OCI-LY3 (cell line): ENCODE measurements around the gene CSF3R.

Source experiments
- CTCF ChIP-seq: fragments of 200-600, 300-600 bp; sonication (generic); IDR thresholded peaks from 2 replicates; pipeline ENCODE4 v1.5.1; 2014; ENCODE audit warnings: antibody characterized with exemption, low read length, low read depth
- EZH2phosphoT487 ChIP-seq: fragments of 200-600 bp; shearing (Covaris generic); IDR thresholded peaks from 2 replicates; pipeline ENCODE4 v1.6.1; 2018; ENCODE audit warnings: antibody characterized with exemption, mixed run types, low read depth

GRCh38 chr1:36502616-36503015 lies 19.9 kb upstream of the CSF3R start:
- TF ChIP-seq CTCF (no peak), EZH2phosphoT487 (no peak)
